ENCODE results near the gene OSBPL6. TPM values are rescaled to one million over a fixed set of nuclear protein-coding genes. Genes with fewer than 3 reads are reported as not detected.

Gene OSBPL6
- total and polyA plus RNA-seq, 9 of the 15 experiments (the other 6 are each of a cell fraction or from before 2014, with no cell fraction given), result 3.4 to 12.7 (median 9.3) TPM

- TF ChIP-seq ZBED1 (IDR thresholded peaks at IDR 0.05), result peak; percentile 60; the same call in 1 of the 2 replicates
- TF ChIP-seq PREB (CRISPR knock-in tag; IDR thresholded peaks at IDR 0.05), result no peak
- peak; percentile 61 for TF ChIP-seq ESRRA (IDR thresholded peaks at IDR 0.05; ENCODE audit: borderline replicate concordance, low read depth)
- no peak for TF ChIP-seq ZBTB12 (CRISPR knock-in tag; IDR thresholded peaks at IDR 0.05)
- TF ChIP-seq ZBTB43 (CRISPR knock-in tag; IDR thresholded peaks at IDR 0.05), result 0 out of 2 replicates have a peak, but pooled peaks have one; percentile 83
- no peak for TF ChIP-seq FOXM1 (IDR thresholded peaks at IDR 0.05; ENCODE audit: low read depth)
- TF ChIP-seq FOXM1 (CRISPR knock-in tag; IDR thresholded peaks at IDR 0.05; ENCODE audit: low read depth), result peak; percentile 87; the same call in 1 of the 2 replicates
- peak; percentile 98 for TF ChIP-seq PHF8 (IDR thresholded peaks at IDR 0.05; ENCODE audit: borderline replicate concordance, low read length)
- no peak for TF ChIP-seq ZNF3 (CRISPR knock-in tag; IDR thresholded peaks at IDR 0.05)
- TF ChIP-seq GABPA (tag; conservative IDR thresholded peaks at IDR 0.05; ENCODE audit: low read depth), result peak; percentile 62; the same call in 1 of the 2 replicates
- no peak for TF ChIP-seq SNRNP70 (optimal IDR thresholded peaks at IDR 0.05; ENCODE audit: low read depth, low read length)
- peak; percentile 55 for TF ChIP-seq PCBP1 (IDR thresholded peaks at IDR 0.05; ENCODE audit: low read depth, low read length, poor library complexity, severe bottlenecking)
- peak; percentile 69; the same call in 1 of the 2 replicates for TF ChIP-seq E2F4 (CRISPR knock-in tag; IDR thresholded peaks at IDR 0.05; ENCODE audit: low read depth)
- TF ChIP-seq ZBTB1 (CRISPR knock-in tag; IDR thresholded peaks at IDR 0.05; ENCODE audit: borderline replicate concordance, low read depth), result peak; percentile 87
- TF ChIP-seq POLR2H (tag; IDR thresholded peaks at IDR 0.05; ENCODE audit: low read depth), result peak; percentile 81
- TF ChIP-seq FOXJ2 (tag; IDR thresholded peaks at IDR 0.05), result peak; percentile 60; the same call in 1 of the 2 replicates
- no peak for TF ChIP-seq ZNF282 (CRISPR knock-in tag; IDR thresholded peaks at IDR 0.05)
Measured at GRCh38 chr2:178450774-178451525, 256.6 kb downstream of the OSBPL6 start, which contains the start of the genes PJVK and PRKRA (continued).
